Muscle layer of duodenum (tissue), 2 donors: ENCODE measurements around the gene SLC39A11.
"Not testable (repeated sequence)": the region's sequence is repeated elsewhere in the genome, so short reads cannot be mapped to it uniquely, and the experiment has no call there.

Experiments
- H3K27ac ChIP-seq: one replicate; pipeline ENCODE4 v1.7.0; 2013; ENCODE audit warnings: mild to moderate bottlenecking, low read length
- H3K27me3 ChIP-seq: one replicate; pipeline ENCODE4 v1.7.0; 2013; ENCODE audit warnings: low read depth, mild to moderate bottlenecking, control low read depth, low read length
- H3K36me3 ChIP-seq, 2 donors: one replicate each; pipeline ENCODE4 v1.7.0; 2013; ENCODE audit warnings: low read length in 2 of 2, control low read depth in 1 of 2, mild to moderate bottlenecking in 1 of 2; ENCODE audit not compliant: insufficient read depth in 2 of 2, control insufficient read depth in 1 of 2
- H3K4me1 ChIP-seq, 2 donors: one replicate each; pipeline ENCODE4 v1.7.0; 2013; ENCODE audit warnings: low read length in 2 of 2, mild to moderate bottlenecking in 2 of 2, control low read depth in 1 of 2, moderate library complexity in 1 of 2; ENCODE audit not compliant: insufficient read depth in 2 of 2, control insufficient read depth in 1 of 2
- H3K4me3 ChIP-seq, 2 donors: one replicate each; pipeline ENCODE4 v1.7.0; 2013; ENCODE audit warnings: low read length in 2 of 2, low read depth in 1 of 2, mild to moderate bottlenecking in 1 of 2
- H3K9me3 ChIP-seq, 2 donors: one replicate each; pipeline ENCODE4 v1.7.0; 2013; ENCODE audit warnings: low read length in 2 of 2, control low read depth in 1 of 2, mild to moderate bottlenecking in 1 of 2; ENCODE audit not compliant: control insufficient read depth in 1 of 2
- donor health status: healthy.

SLC39A11 gene

DNA sequence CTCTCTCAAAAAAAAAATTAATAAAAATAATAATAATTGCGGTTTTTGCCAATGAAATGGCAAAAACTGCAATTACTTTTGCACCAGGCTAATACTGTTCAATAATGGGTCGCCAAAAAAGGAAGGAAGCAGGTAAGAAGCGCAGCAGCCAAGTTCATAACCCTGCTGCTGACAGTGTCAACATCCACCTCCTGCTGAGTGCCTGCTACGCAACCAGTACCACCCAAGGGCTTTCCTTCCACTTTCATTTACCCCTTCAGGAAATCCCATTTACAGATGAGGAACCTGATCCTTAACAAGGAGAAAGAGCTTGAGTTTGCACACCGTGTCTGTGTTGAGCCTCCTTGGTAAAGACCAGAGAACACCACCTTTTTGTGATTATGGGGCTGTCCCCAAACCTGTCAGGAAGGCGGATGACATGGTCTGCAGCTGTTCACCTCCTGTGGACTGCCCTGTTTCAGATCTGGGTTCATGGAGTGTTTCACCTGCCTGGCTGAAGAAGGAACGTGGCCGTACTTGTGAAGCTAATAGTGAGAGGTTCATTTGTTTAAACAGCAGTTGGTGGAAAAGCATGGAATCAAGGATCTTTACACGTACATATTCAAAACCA, 378.0 kb downstream of the SLC39A11 start:
- H3K4me3 ChIP-seq, result no peak overlapping the region
- H3K9me3 ChIP-seq, result peaks cover 5 to 14% of the 10 kb centered on the region in 2 donors
- no peak overlapping the region for H3K27ac ChIP-seq
- H3K4me1 ChIP-seq, result no peaks in the 10 kb centered on the region
- H3K27me3 ChIP-seq, result no peaks in the 10 kb centered on the region
- H3K36me3 ChIP-seq, result no peaks in the 10 kb centered on the region

DNA sequence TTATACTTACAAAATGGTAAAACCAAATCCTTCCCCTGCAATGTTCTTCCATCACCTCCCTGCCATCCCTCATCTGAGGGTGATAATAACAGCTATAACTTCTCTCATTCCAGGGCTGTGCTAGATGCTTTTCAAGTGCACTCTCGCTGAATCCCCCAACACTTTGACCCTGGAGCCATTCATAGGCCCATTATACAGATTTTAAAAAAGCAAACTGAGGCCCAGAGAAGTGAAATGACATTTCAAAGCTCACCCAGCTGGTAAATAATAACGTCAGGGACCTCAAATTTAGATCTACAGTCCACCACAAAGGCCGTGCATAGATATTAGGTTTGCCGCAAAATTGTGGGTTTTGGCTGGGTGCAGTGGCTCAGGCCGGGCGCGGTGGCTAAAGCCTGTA, 378.8 kb downstream of the SLC39A11 start:
- Histone ChIP-seq H3K4me3 (no peak overlapping the region), H3K27me3 (no peaks in the 10 kb centered on the region), H3K27ac (no peak overlapping the region), H3K36me3 (no peaks in the 10 kb centered on the region), H3K9me3 (peaks cover 5 to 14% of the 10 kb centered on the region in 2 donors), H3K4me1 (no peaks in the 10 kb centered on the region)

DNA sequence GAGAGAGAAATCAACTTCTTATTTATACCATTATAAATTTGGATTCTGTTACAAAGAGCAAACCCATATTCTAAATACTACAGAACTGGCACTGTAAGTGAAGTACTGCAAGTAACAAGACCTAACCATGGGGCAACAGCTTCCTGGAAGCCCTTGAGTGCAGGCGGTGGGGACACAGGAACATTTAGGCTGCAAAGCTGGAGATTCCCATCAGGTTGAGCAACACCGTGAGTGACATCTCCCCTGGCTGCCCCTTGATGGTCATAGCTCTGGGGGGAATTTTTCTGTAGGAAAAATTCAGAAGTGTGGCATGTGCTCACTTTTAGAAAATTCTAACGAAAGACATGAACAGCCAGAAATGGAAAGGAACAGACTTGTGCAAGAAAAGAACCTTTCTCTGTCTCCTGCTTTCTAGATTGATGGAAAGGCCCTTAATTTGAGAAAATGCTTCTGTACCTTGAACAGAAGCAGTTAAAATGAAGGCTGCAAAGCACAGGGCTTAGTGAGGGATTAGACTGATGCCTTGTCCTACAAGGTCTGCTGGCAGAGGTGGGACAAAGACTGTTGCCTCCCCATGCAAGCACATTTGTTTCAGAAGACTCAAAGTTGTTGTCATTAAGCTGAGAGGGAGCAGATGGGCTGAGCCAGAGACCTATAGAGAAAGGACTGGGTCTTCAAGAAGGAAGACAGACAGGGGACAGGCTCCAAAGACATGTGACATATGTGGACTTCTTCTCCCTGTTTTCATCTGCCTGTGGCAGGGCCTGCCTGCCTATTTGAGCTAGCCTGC, 380.8 kb downstream of the SLC39A11 start:
- Histone ChIP-seq H3K27me3 (no peaks in the 10 kb centered on the region), H3K4me3 (no peak overlapping the region), H3K4me1 (no peaks in the 10 kb centered on the region), H3K27ac (no peak overlapping the region), H3K36me3 (no peaks in the 10 kb centered on the region), H3K9me3 (peaks cover 5 to 14% of the 10 kb centered on the region in 2 donors)

DNA sequence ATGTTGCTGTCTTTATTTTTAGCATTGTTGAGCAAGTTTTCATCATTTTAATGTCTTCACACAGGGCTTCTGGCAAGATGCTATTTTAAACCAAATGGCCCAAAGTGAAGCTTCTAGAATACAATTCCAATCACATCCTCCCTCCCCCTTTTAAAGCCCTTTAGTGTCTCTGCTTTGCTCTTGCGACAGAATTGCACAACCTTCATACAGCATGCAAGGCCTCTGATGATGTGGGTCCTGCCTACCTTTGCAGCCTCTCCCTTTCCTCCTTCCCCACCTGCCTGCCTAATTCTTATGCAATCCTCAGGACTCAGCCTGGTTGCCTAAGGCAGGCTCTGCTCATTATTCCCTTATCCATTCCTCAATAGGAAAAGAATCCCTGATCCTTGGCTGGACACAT, 381.7 kb downstream of the SLC39A11 start:
- Histone ChIP-seq H3K4me1 (no peaks in the 10 kb centered on the region), H3K9me3 (peaks cover 5 to 14% of the 10 kb centered on the region in 2 donors), H3K27me3 (no peaks in the 10 kb centered on the region), H3K36me3 (no peaks in the 10 kb centered on the region), H3K4me3 (no peak overlapping the region), H3K27ac (no peak overlapping the region)

DNA sequence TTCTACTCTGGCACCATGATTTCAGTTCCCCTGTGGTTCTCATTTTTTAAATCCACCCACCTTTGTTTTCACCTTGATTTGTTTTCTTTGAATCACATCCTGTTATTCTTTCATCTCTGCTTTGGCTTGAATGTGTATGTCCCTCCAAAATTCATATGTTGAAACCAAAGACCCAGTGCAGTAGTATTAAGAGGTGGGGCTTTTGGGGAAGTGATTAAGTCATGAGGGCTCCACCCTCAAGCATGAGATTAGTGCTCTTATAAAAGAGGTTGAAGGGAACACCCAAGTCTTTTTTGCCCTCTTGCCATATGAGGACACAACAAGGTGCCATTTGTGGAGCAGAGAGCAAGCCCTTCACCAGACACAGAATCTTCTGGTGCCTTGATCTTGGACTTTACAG, 382.3 kb downstream of the SLC39A11 start:
- peaks cover 5 to 14% of the 10 kb centered on the region in 2 donors for H3K9me3 ChIP-seq
- H3K27me3 ChIP-seq, result no peaks in the 10 kb centered on the region
- H3K36me3 ChIP-seq, result no peaks in the 10 kb centered on the region
- H3K4me3 ChIP-seq, result no peak overlapping the region
- no peak overlapping the region for H3K27ac ChIP-seq
- no peaks in the 10 kb centered on the region for H3K4me1 ChIP-seq

DNA sequence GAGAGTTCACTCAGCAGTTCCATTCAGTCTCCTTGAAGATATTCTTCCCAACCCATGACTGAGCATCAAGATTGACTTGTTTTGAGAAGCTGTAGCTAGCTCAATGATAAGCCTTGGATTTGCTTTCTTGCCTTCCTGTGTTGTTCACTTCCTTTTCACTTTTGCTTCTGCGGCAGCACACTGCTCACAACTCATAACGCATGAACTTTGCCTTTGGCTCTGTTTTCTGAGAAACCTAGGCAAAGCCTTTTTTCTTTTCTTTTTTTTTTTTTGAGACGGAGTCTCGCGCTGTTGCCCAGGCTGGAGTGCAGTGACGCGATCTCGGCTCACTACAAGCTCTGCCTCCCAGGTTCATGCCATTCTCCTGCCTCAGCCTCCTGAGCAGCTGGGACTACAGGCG, 383.8 kb downstream of the SLC39A11 start:
- peaks cover 5 to 14% of the 10 kb centered on the region in 2 donors for H3K9me3 ChIP-seq
- not testable (repeated sequence) for H3K27ac ChIP-seq, H3K27me3 ChIP-seq, H3K4me1 ChIP-seq, H3K36me3 ChIP-seq, H3K4me3 ChIP-seq

DNA sequence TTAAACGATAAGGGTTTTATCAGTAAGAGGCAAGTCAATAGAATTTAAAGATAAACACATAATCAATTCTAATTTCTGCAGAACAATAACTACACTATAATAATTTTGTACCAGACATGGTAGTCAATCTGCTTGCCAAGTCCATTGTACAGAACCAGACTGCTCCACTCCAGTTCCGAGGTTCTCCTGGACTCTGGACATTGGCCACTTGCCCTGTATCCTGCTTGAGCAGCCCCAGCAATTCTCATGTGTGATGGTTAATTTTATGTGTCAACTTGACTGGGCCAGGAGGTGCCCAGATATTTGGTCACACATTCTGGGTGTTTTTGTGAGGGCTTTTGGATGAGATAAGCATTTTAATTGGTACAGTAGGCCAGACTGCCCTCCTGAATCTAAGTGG, 384.6 kb downstream of the SLC39A11 start:
- Histone ChIP-seq H3K27me3 (no peaks in the 10 kb centered on the region), H3K4me3 (no peak overlapping the region), H3K27ac (no peak overlapping the region), H3K9me3 (peaks cover 5 to 14% of the 10 kb centered on the region in 2 donors), H3K36me3 (no peaks in the 10 kb centered on the region), H3K4me1 (no peaks in the 10 kb centered on the region)

DNA sequence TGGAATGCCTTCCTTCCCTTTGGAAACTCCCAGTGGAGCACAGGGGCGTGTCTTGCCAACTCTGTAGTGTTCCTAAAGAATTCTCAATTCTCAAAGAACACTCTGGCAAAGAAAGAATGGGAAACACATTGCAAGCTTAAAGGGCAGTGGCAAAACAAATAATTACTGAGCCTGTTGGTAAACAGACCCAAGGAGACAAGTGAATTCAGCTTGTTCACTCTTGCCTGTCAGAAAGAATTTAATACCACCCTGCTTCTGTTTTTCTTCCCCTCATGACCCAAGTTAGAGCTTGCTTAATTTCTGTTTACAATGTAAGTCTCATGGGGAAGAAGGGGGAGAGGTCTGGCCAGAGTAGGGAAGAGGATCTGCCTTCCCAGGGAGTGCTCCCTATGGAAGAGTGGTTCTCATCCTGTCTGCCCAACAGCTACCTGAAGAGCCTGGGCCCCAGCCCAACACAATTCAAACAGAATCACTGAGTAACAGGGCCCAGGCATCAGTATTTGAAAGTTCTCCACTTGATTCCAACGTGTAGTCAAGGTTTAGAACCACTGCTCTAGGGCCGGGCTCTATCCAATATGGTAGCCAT, 386.0 kb downstream of the SLC39A11 start:
- Histone ChIP-seq H3K4me3 (no peak overlapping the region), H3K36me3 (no peaks in the 10 kb centered on the region), H3K9me3 (peaks cover 5 to 13% of the 10 kb centered on the region in 2 donors), H3K27me3 (no peaks in the 10 kb centered on the region), H3K4me1 (no peaks in the 10 kb centered on the region), H3K27ac (no peak overlapping the region)

DNA sequence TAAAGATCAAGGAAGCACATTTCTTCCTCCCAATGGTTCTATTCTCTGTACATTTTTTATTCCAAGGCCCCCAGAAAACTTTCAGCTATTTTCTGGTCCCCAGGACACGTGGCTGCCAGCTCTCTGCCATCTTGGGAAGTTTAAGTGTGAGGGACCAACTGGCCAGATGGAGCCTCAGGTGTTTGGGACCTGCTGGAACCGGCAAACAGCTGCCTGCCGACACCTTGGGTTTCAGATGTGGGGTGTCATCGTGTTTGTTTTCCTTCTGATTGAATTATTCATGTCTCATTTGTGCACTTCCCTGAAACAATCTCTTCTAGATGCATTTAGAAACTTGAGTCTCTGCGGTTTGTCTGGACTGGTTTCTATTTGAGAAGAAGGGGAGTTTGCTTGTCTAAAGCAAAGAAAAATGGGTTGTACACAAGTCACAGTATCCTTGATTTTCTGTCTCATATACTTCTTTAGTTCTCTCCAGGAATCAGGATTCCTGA, 386.5 kb downstream of the SLC39A11 start:
- Histone ChIP-seq H3K4me3 (no peak overlapping the region), H3K27ac (no peak overlapping the region), H3K9me3 (peaks cover 2 to 7% of the 10 kb centered on the region in 2 donors), H3K36me3 (no peaks in the 10 kb centered on the region), H3K4me1 (no peaks in the 10 kb centered on the region), H3K27me3 (no peaks in the 10 kb centered on the region)

DNA sequence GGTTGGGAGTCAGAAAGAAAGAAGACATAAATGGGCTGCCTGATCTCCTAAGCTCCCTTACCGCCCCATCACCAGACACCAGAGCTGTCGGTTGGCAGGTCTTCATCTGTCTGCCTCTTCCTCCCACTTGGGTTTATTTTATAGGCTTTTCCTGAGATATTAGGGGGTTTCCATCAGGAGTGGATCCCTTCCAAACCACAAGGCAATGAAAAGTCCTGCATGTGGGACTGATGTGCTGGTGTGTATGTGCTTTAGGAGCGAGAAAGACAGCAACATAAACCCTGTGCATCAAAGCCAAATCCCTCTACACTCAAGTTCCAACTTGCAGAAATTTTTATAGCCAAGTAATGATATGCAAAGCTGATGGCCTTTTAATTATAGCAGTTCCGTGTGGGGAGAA, 389.5 kb downstream of the SLC39A11 start:
- no peaks in the 10 kb centered on the region for H3K36me3 ChIP-seq
- H3K9me3 ChIP-seq, result no peaks in the 10 kb centered on the region
- H3K27me3 ChIP-seq, result no peaks in the 10 kb centered on the region
- H3K4me1 ChIP-seq, result no peaks in the 10 kb centered on the region
- H3K4me3 ChIP-seq, result no peak overlapping the region
- H3K27ac ChIP-seq, result no peak overlapping the region

DNA sequence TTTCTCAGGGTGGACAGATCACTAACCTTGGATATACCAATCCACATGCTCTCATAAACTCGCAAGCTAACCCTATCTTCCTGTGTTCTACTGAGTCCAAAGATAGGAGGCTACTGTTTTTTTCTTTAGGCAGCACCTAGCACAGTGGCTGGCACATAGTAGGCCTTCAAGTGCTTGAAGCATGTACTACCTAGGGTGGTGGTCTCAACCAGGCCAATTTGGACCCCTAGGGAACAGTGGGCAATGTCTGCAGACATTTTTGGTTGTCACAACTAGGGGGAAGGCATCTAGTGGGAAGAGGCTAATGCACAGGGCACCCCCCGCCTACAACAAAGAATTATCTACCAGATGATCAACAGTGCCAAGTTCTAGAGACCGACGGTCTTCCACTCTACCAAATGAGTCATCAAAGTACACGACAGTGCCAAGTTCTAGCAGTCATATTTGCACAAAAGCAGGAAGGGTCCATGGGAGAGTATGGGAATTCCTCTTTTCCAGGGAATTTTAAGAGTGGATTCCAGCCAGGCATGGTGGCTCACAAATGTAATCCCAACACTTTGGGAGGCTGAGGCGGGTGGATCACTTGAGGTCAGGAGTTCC, 390.3 kb downstream of the SLC39A11 start:
- Histone ChIP-seq H3K4me3 (no peak overlapping the region), H3K36me3 (no peaks in the 10 kb centered on the region), H3K9me3 (no peaks in the 10 kb centered on the region), H3K27ac (no peak overlapping the region), H3K27me3 (no peaks in the 10 kb centered on the region), H3K4me1 (no peaks in the 10 kb centered on the region)
